Colonic mucosa (tissue), 4 donors: ENCODE measurements around the gene TMEM253. TPM values are rescaled to one million over a fixed set of nuclear protein-coding genes. Genes with fewer than 3 reads are reported as not detected.
A peak's percentile ranks its signal among the peaks of the same experiment; 100 is the strongest.

Source experiments
- DNase-seq: peaks from one replicate; pipeline ENCODE4 v3.0.0-alpha.2; 2020
- H3K27ac ChIP-seq: fragments of 200-600 bp; one replicate; pipeline ENCODE4 v1.8.0; 2021
- H3K27me3 ChIP-seq: fragments of 200-600 bp; one replicate; pipeline ENCODE4 v1.8.0; 2021
- H3K36me3 ChIP-seq: fragments of 200-600 bp; one replicate; pipeline ENCODE4 v1.8.0; 2021
- H3K4me1 ChIP-seq: fragments of 200-600 bp; one replicate; pipeline ENCODE4 v1.8.0; 2021; ENCODE audit warnings: mild to moderate bottlenecking
- H3K4me3 ChIP-seq: fragments of 200-600 bp; one replicate; pipeline ENCODE4 v1.8.0; 2021
- H3K9ac ChIP-seq, 2 donors: one replicate each; pipeline ENCODE4 v1.7.0; 2013; ENCODE audit warnings: control low read depth in 2 of 2, low read depth in 2 of 2, low read length in 2 of 2
- H3K9me3 ChIP-seq: fragments of 200-600 bp; one replicate; pipeline ENCODE4 v1.8.0; 2021
- CTCF ChIP-seq: fragments of 200-600 bp; IDR thresholded peaks from one replicate; pipeline ENCODE4 v1.8.0; 2022; ENCODE audit warnings: antibody characterized with exemption, mild to moderate bottlenecking
- intact Hi-C: fragments of 100-400 bp; cut with DNase I; formaldehyde crosslinking; loops from one replicate; pipeline ENCODE4 v1.14.1; 2022
- total RNA-seq, 2 donors: library from RNA; stranded (reverse); fragmentation: NEBNext Ultra II Directional in 1 of 2; extraction: Animal tissue kit (Norgen Biotek cat#: 25700) in 1 of 2; gene quantifications; one replicate each; pipeline ENCODE4 v1.2.1, GENCODE V29; 2021
- donor health status: healthy.
- donor health status: DM: no; HTN: no; CAD: no.
- donor health status: DM: no; HTN: no; CAD: no.

Gene TMEM253
- total RNA-seq, 2 donors from 2014 or later, result 28.8 to 48.3 TPM

GRCh38 chr14:21106176-21106497, 5.3 kb downstream of the TMEM253 start:
- no peak for DNase-seq
- H3K9me3 ChIP-seq, result no peaks in the 10 kb centered on the region
- peaks cover 15% of the 10 kb centered on the region for H3K4me1 ChIP-seq
- no peak for TF ChIP-seq CTCF
- H3K27ac ChIP-seq, result peak overlapping the region; percentile 19
- no peak overlapping the region for H3K4me3 ChIP-seq
- no peaks in the 10 kb centered on the region for H3K27me3 ChIP-seq
- intact Hi-C loops, result loop anchor here (5.0 kb wide), 1 partner anchor 39 kb away; no protein-coding TSS in a partner anchor
- H3K9ac ChIP-seq, result peak overlapping the region in 1 of 2 donors; percentile 39
- no peaks in the 10 kb centered on the region for H3K36me3 ChIP-seq

- Histone ChIP-seq H3K4me1 (peaks cover 15% of the 10 kb centered on the region), H3K27ac (peak overlapping the region; percentile 19), H3K9ac (peak overlapping the region in 1 of 2 donors; percentile 39), H3K9me3 (no peaks in the 10 kb centered on the region), H3K27me3 (no peaks in the 10 kb centered on the region), H3K36me3 (no peaks in the 10 kb centered on the region), H3K4me3 (no peak overlapping the region)
- intact Hi-C loops, result loop anchor here (5.0 kb wide), 1 partner anchor 39 kb away; no protein-coding TSS in a partner anchor
- peak; percentile 72 for TF ChIP-seq CTCF
- peak; percentile 91 for DNase-seq
These were observed 5.8 kb downstream of the TMEM253 start for GRCh38 chr14:21106498-21107282.

- Histone ChIP-seq H3K4me3 (no peak overlapping the region), H3K36me3 (no peaks in the 10 kb centered on the region), H3K27ac (peak overlapping the region; percentile 19), H3K9ac (no peak overlapping the region), H3K9me3 (no peaks in the 10 kb centered on the region), H3K27me3 (no peaks in the 10 kb centered on the region), H3K4me1 (peaks cover 13% of the 10 kb centered on the region)
- DNase-seq, result peak; percentile 44
- intact Hi-C loops, result loop anchor here (5.0 kb wide), 1 partner anchor 40 kb away; no protein-coding TSS in a partner anchor
- no peak for TF ChIP-seq CTCF
These were observed 6.5 kb downstream of the TMEM253 start for GRCh38 chr14:21107283-21107800.

- intact Hi-C loops, result loop anchor here (5.0 kb wide), 1 partner anchor 41 kb away; no protein-coding TSS in a partner anchor
- no peaks in the 10 kb centered on the region for H3K9me3 ChIP-seq
- no peaks in the 10 kb centered on the region for H3K27me3 ChIP-seq
- no peak overlapping the region for H3K9ac ChIP-seq
- H3K4me3 ChIP-seq, result no peak overlapping the region
- peaks cover 12% of the 10 kb centered on the region for H3K4me1 ChIP-seq
- DNase-seq, result no peak
- no peaks in the 10 kb centered on the region for H3K36me3 ChIP-seq
- no peak for TF ChIP-seq CTCF
- no peak overlapping the region for H3K27ac ChIP-seq
These were observed 7.9 kb downstream of the TMEM253 start for GRCh38 chr14:21108791-21109190.

GRCh38 chr14:21109377-21110138, 8.7 kb downstream of the TMEM253 start:
- DNase-seq, result no peak

More at GRCh38 chr14:21109377-21110138, 8.7 kb downstream of the TMEM253 start:
- no peak for TF ChIP-seq CTCF
- H3K4me3 ChIP-seq, result no peak overlapping the region
- H3K27ac ChIP-seq, result no peak overlapping the region
- no peaks in the 10 kb centered on the region for H3K9me3 ChIP-seq
- no peak overlapping the region for H3K9ac ChIP-seq
- no peaks in the 10 kb centered on the region for H3K36me3 ChIP-seq
- H3K4me1 ChIP-seq, result peaks cover 12% of the 10 kb centered on the region
- H3K27me3 ChIP-seq, result no peaks in the 10 kb centered on the region
- intact Hi-C loops, result loop anchor here (5.0 kb wide), 1 partner anchor 42 kb away; no protein-coding TSS in a partner anchor
